Subcutaneous adipose tissue (tissue), 4 donors: ENCODE measurements around the gene POU3F1. TPM values are rescaled to one million over a fixed set of nuclear protein-coding genes. Genes with fewer than 3 reads are reported as not detected.

Experiments
- total RNA-seq, 4 donors: library from RNA; depleted of rRNA; stranded (reverse); fragments of >200 nt; gene quantifications; one replicate each; pipeline ENCODE4 v1.1.0, GENCODE V29; 2016
- TF ChIP-seq, protein P1 (sequence below): fragments of 450-650 bp; IDR thresholded peaks from one replicate; pipeline ENCODE4 v1.5.1; 2016; ENCODE audit warnings: low read depth, mild to moderate bottlenecking, control low read depth, antibody characterized with exemption, moderate library complexity

POU3F1 gene
- total RNA-seq, 4 donors from 2014 or later, result not detected

DNA sequence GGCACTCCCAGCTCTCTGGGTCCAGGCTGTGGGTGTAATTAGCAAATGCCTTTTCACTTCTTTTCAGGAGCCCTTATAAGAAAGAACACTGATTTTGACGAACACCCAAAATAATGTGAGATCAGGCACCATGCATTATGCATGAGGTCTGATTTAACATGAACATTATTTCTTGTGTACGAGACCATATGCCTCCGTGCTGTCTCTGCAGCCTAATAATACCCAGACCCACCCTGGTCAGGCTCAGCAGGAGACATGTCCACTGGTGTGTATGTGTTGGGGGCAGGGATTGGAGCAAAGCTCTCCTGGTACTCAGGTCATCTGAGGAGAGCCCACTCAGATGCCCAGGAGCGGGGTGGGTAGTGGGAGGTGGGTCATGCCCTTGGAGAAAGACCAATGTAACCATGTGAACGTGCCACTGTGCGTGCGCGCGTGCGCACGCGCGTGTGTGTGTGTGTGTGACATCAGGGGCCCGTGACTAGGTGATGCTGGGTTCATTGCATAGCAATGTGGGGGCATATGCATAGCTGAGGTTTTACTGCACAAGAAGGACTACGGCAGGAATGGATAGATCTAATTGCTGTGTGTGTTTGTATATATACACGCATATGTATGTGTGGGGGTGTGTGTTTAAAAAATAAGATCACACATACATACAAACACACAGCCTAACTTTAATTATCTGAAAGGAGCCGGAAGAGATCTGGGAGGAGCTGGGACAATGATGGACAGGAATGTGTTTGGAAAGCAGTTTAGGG lies 7.1 kb downstream of the POU3F1 start:
- TF ChIP-seq, protein P1, sequence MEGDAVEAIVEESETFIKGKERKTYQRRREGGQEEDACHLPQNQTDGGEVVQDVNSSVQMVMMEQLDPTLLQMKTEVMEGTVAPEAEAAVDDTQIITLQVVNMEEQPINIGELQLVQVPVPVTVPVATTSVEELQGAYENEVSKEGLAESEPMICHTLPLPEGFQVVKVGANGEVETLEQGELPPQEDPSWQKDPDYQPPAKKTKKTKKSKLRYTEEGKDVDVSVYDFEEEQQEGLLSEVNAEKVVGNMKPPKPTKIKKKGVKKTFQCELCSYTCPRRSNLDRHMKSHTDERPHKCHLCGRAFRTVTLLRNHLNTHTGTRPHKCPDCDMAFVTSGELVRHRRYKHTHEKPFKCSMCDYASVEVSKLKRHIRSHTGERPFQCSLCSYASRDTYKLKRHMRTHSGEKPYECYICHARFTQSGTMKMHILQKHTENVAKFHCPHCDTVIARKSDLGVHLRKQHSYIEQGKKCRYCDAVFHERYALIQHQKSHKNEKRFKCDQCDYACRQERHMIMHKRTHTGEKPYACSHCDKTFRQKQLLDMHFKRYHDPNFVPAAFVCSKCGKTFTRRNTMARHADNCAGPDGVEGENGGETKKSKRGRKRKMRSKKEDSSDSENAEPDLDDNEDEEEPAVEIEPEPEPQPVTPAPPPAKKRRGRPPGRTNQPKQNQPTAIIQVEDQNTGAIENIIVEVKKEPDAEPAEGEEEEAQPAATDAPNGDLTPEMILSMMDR, result no peak

DNA sequence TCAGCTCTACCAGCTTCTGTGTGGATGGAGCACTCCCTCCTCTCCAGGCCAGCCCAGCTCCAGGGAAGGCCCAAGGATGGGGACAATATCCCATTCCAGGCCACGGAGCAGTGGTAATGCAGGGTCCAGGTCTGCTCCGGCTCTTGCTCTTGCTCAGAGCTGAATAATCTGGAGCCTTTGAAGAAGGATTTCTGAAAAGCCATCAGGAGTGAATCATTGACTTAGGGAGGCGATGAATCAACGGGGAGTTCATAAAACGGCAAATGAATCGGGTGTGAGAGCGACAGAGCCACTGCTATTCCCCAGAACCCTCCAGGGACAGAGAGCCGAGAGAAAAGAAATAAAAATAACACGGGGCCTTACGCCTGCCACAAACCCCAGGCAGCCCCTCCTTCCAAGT lies 7.7 kb downstream of the POU3F1 start:
- TF ChIP-seq, protein P1, result no peak

DNA sequence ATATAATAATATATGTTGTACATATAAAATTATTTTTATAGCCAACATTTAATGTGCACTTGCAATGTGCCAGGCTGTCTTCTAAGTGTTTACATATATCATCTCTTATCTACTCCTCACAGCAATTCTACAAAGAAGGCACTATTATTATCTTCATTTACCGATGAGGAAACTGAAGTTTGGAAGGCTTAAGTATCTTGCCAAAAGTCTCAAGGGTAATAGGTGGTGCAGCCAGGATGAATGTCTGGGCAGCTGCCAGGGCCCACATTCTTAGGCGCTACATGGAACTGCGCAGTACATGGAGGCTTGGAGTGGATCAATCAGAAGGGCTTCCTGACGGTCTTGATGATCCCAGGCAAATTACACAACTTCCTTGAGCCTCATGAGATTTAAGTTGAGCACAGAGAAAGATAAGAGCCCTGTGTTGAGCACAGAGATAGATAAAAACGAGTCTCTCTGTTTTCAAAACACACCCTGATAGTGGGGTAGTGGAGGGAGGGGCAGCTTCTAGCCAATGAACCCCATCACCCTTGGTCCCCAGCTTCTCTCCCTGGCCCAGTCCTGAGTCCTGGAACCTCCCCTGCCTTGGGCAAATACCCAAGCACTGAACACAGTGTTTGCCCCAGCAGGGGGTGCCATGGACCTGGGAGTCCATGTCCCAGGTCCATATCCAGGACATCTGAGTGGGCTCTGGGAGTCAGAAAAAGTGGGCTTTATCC lies 9.2 kb downstream of the POU3F1 start:
- TF ChIP-seq, protein P1, result no peak

DNA sequence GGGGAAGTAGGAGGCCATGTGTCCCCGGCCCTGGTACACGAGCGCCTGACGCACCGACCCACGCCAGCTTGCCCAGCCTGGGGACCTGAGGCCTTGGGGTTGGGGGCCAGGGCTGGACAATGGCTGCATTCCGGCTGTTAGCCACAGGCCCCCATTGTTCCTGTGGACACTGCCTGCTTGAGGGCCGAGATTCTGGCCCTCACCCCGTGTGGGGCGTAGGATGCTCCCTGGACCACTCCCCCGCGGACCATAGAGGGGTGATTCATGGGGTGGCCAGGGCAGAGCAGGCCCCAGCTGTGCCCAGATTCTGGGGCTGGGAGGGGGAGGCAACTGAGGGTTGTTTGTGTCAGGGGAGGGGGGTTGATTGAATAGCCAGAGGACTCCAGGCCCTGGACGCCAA lies 11.7 kb downstream of the POU3F1 start:
- TF ChIP-seq, protein P1, result no peak

DNA sequence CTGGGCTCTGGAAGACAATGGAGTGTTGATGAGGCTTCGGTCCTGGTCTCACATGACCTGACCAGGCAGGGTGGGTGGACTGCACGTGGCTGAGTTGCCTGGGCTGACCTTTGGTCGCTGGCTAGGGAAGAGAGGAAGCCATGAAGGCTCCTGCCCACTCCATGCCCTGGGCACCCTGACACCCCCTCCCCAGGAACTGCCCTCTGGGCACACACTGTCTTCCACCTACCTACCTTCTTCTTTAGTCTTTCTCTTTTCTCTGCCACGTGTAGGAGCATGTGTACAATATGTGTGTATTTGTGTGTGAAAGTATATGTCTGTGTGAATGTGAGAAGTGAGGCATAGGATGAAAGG lies 15.1 kb downstream of the POU3F1 start:
- TF ChIP-seq, protein P1, result no peak

DNA sequence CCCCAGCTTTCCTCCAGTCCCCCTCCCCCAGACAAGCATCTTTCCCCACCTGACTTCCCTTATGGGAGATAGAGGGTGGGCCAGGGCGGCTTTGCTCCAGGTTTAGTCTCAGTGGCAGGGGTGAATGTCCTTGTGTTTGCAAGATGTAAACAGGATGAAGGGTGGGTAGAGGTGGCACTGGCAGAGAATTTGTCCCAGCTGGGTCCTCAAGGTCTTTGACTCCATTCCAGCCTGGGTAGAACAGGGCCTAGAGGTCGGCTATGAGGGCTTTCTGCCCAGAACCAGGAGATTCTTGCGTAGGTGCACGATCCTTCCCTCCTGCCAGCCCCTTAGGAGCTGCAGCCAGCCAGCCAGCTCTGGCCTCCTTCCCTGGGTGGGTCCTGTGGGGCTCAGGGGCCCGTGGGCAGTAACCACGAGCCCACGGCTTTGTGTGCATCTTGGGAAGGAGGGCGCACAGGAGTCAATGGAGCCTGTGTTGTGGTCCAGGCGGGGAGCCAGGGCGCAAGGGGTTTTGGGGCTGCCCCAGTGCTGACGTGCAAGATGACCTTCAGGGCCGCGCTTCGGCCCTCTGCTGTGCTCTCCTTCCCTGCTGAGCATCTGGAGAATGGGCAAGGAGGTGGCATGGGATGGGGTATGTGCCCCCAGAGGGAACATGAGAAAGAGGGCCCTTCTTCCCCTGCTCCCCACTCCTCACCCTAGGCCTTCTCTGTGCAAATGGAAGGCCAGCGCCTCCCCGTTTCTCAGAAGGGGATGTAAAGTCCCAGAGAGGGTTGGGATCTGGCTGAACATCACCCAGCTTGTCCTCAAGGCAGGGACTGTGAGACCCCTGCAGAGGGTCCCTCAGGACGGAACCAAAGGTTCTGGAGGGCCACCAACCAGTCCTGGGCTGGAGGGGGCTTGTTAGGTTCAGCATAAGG lies 15.7 kb downstream of the POU3F1 start:
- TF ChIP-seq, protein P1, result no peak
